ENCODE results near the gene BNIPL. TPM values are rescaled to one million over a fixed set of nuclear protein-coding genes. Genes with fewer than 3 reads are reported as not detected.

BNIPL gene
- total RNA-seq, 1 experiment from 2014 or later: 1.2 TPM

DNA sequence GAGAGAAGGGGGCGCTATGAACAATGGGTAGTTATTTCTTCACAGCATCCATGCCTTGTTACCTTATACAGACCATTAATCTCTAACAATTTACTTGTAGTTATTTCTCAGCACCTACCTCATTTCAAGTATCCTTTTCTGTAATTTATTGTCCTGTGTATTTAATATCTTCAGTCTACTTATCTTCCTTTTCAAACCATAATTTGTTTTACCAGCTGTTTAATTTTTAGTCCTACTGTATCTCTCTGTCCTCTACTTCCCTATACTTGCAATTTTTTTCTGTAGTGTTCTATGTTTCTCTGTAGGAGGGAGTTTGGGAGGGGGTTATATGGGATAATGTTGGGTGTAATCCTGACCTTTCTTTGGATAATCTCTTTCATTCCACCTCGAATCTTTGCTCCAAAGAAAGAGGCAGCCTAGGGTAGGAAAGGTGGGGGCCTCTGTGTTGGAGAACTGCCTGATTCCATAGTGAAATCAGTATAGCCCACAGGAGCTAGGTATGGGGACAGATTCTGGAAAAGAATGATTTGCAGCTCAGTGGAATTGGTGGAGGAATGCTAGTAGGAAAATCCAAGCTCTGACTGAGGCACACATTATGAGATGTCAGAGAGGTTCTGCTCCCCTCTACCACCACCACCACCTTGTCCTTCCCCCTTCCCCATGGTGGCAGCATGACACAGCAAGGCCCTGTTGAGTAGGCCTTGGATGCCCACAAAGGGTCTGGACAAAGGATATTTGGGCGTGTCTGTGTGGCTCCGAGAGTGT lies 24.5 kb downstream of the BNIPL start:
- no peak overlapping the region for H2BK5ac ChIP-seq (ENCODE audit: insufficient read length, low read length)
- H3K79me1 ChIP-seq (ENCODE audit: insufficient read depth, low read depth, low read length, poor library complexity, severe bottlenecking): peaks cover 12% of the 10 kb centered on the region
- H3K4me1 ChIP-seq (ENCODE audit: insufficient read depth, low read length): peaks cover 7% of the 10 kb centered on the region; the same call in 1 of the 2 replicates
- H4K91ac ChIP-seq (ENCODE audit: insufficient read length, low read depth, low read length): no peak overlapping the region
- peak overlapping the region; percentile 5 for H3K27ac ChIP-seq (ENCODE audit: insufficient read length, low read depth, low read length)
- Mint-ChIP-seq H3K4me1 (peaks cover 48 to 54% of the 10 kb centered on the region in 2 experiments), H3K27me3 (ENCODE audit: low read depth) (no peaks in the 10 kb centered on the region), H3K36me3 (ENCODE audit: insufficient read depth in 1 of 3, low read depth in 3 of 3) (peaks cover 17 to 34% (median 28%) of the 10 kb centered on the region in 3 experiments), H3K4me3 (peak overlapping the region; percentile 94 to 98), H3K9me3 (no peaks in the 10 kb centered on the region), H3K27ac (peak overlapping the region; percentile 71 to 98 (median 96))
- no peak for DNase-seq
- no peaks in the 10 kb centered on the region for H3K27me3 ChIP-seq (ENCODE audit: insufficient read depth, low read length)
- no peak overlapping the region for H2AK5ac ChIP-seq (ENCODE audit: insufficient read length, low read length)
- TF ChIP-seq, protein P1, sequence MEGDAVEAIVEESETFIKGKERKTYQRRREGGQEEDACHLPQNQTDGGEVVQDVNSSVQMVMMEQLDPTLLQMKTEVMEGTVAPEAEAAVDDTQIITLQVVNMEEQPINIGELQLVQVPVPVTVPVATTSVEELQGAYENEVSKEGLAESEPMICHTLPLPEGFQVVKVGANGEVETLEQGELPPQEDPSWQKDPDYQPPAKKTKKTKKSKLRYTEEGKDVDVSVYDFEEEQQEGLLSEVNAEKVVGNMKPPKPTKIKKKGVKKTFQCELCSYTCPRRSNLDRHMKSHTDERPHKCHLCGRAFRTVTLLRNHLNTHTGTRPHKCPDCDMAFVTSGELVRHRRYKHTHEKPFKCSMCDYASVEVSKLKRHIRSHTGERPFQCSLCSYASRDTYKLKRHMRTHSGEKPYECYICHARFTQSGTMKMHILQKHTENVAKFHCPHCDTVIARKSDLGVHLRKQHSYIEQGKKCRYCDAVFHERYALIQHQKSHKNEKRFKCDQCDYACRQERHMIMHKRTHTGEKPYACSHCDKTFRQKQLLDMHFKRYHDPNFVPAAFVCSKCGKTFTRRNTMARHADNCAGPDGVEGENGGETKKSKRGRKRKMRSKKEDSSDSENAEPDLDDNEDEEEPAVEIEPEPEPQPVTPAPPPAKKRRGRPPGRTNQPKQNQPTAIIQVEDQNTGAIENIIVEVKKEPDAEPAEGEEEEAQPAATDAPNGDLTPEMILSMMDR (conservative IDR thresholded peaks at IDR 0.05): no peak
- no peak overlapping the region for H3T11ph ChIP-seq (ENCODE audit: low read length)
- H4K20me1 ChIP-seq (ENCODE audit: control insufficient read depth, insufficient read depth, insufficient read length): no peaks in the 10 kb centered on the region
- H2BK12ac ChIP-seq (ENCODE audit: insufficient read length, low read depth, low read length): no peak overlapping the region
- no peak overlapping the region for H4K8ac ChIP-seq (replicated peaks; ENCODE audit: insufficient read length, low read depth, low read length)
- H2BK120ac ChIP-seq (ENCODE audit: low read depth, low read length, poor library complexity, severe bottlenecking): no peak overlapping the region
- no peak overlapping the region for H2BK20ac ChIP-seq (ENCODE audit: low read depth, low read length, poor library complexity, severe bottlenecking)
- no peaks in the 10 kb centered on the region for H3K9me3 ChIP-seq (ENCODE audit: control insufficient read depth, low read depth, low read length)
- H3K14ac ChIP-seq (ENCODE audit: insufficient read depth, low read length): no peak overlapping the region
- H3K9ac ChIP-seq (ENCODE audit: extremely low read depth, insufficient read length, low read length): peak overlapping the region; percentile 60
- no peak overlapping the region for H2BK15ac ChIP-seq (ENCODE audit: low read depth, low read length)
- H3K79me2 ChIP-seq (ENCODE audit: insufficient read depth, low read length): peaks cover 33% of the 10 kb centered on the region; the same call in 1 of the 2 replicates
- no peak overlapping the region for H3K18ac ChIP-seq (ENCODE audit: insufficient read length, low read depth, low read length)
- H2AFZ ChIP-seq (ENCODE audit: low read length): no peak overlapping the region
- no peak overlapping the region for H4K5ac ChIP-seq (ENCODE audit: insufficient read length, low read depth, low read length)
- H3K56ac ChIP-seq (ENCODE audit: insufficient read length, low read depth, low read length): no peak overlapping the region
- no peak overlapping the region for H3K23ac ChIP-seq (ENCODE audit: insufficient read length, low read depth, low read length)
- WGBS (ENCODE audit: extremely low coverage, insufficient read length, low lambda C conversion rate): no CpG with 5 or more reads among the region's 4 CpGs
- no peak overlapping the region for H3K4ac ChIP-seq (ENCODE audit: low read depth, low read length)
- peaks cover 22% of the 10 kb centered on the region for H3K23me2 ChIP-seq (ENCODE audit: insufficient read length, low read depth, low read length, poor library complexity, severe bottlenecking)
- peak overlapping the region; percentile 86 for H3K4me2 ChIP-seq (ENCODE audit: insufficient read depth, insufficient read length, low read length)

Data from H9 (cell line).